ENCODE results near the gene ENTPD2. TPM values are rescaled to one million over a fixed set of nuclear protein-coding genes. Genes with fewer than 3 reads are reported as not detected.
A peak's percentile ranks its signal among the peaks of the same experiment; 100 is the strongest.
"Not testable (repeated sequence)": the region's sequence is repeated elsewhere in the genome, so short reads cannot be mapped to it uniquely, and the experiment has no call there.

ENTPD2 gene
- total RNA-seq, 2 donors from 2014 or later: 9.8 to 10.9 TPM

- no peaks in the 10 kb centered on the region for H3K27me3 ChIP-seq (replicated peaks; ENCODE audit: insufficient read depth)
- no peak for DNase-seq (ENCODE audit: low spot score)
- intact Hi-C loops (cut with DNase I): loop anchor here (5.0 kb wide), 2 partner anchors 194 to 249 kb away; partner anchors contain the start of gene AJM1
- H3K9me3 ChIP-seq: no peaks in the 10 kb centered on the region
- peaks cover 8% of the 10 kb centered on the region for H3K4me1 ChIP-seq (replicated peaks)
- H3K36me3 ChIP-seq: peaks cover 5 to 8% of the 10 kb centered on the region in 2 donors
- H3K4me3 ChIP-seq: no peak overlapping the region
- WGBS: 69% methylated on average over 8 of the region's 8 CpGs
- TF ChIP-seq POLR2A (IDR thresholded peaks at IDR 0.05) (no peak), CTCF (IDR thresholded peaks at IDR 0.05) (no peak), POLR2AphosphoS5 (IDR thresholded peaks at IDR 0.05) (no peak)
- H3K27ac ChIP-seq: no peak overlapping the region
Measured at GRCh38 chr9:137035937-137036336, 17.9 kb downstream of the ENTPD2 start.

- no peak for TF ChIP-seq CTCF (IDR thresholded peaks at IDR 0.05)
- no peak for TF ChIP-seq POLR2AphosphoS5 (IDR thresholded peaks at IDR 0.05)
- no peak for TF ChIP-seq POLR2A (IDR thresholded peaks at IDR 0.05)
- intact Hi-C loops (cut with DNase I): loop anchor here (5.0 kb wide), 2 partner anchors 193 to 248 kb away; partner anchors contain the start of gene AJM1
- peaks cover 8% of the 10 kb centered on the region for H3K4me1 ChIP-seq (replicated peaks)
- no peak for DNase-seq (ENCODE audit: low spot score)
- no peaks in the 10 kb centered on the region for H3K9me3 ChIP-seq
- 15% methylated on average over 9 of the region's 9 CpGs for WGBS
- H3K27ac ChIP-seq: no peak overlapping the region
- no peak overlapping the region for H3K4me3 ChIP-seq
- no peaks in the 10 kb centered on the region for H3K27me3 ChIP-seq (replicated peaks; ENCODE audit: insufficient read depth)
- H3K36me3 ChIP-seq: peaks cover 4 to 5% of the 10 kb centered on the region in 2 donors
Measured at GRCh38 chr9:137035507-137035834, 18.4 kb downstream of the ENTPD2 start.

GRCh38 chr9:137034709-137035506 is 19.0 kb downstream of the ENTPD2 start:
- no peaks in the 10 kb centered on the region for H3K27me3 ChIP-seq (replicated peaks; ENCODE audit: insufficient read depth)
- peaks cover 8% of the 10 kb centered on the region for H3K4me1 ChIP-seq (replicated peaks)
- peak; percentile 68 for DNase-seq (ENCODE audit: low spot score)
- WGBS: 16% methylated on average over 19 of the region's 24 CpGs
- H3K9me3 ChIP-seq: no peaks in the 10 kb centered on the region
- intact Hi-C loops (cut with DNase I): loop anchor here (5.0 kb wide), 3 partner anchors 83 to 248 kb away; partner anchors contain the start of genes AJM1 and LCN12
- no peak overlapping the region for H3K4me3 ChIP-seq
- H3K36me3 ChIP-seq: peaks cover 0 to 5% of the 10 kb centered on the region in 2 donors
- H3K27ac ChIP-seq: peak overlapping the region in 1 of 2 donors; percentile 45
- TF ChIP-seq POLR2A (IDR thresholded peaks at IDR 0.05) (no peak), CTCF (IDR thresholded peaks at IDR 0.05) (peak; percentile 74 to 94 (median 90)), POLR2AphosphoS5 (IDR thresholded peaks at IDR 0.05) (peak; percentile 65)

GRCh38 chr9:137034039-137034708 is 19.7 kb downstream of the ENTPD2 start:
- 47% methylated on average over 13 of the region's 15 CpGs for WGBS
- Histone ChIP-seq H3K4me3 (no peak overlapping the region), H3K4me1 (replicated peaks) (peaks cover 9% of the 10 kb centered on the region), H3K27me3 (replicated peaks; ENCODE audit: insufficient read depth) (no peaks in the 10 kb centered on the region), H3K36me3 (peaks cover 0 to 2% of the 10 kb centered on the region in 2 donors), H3K9me3 (no peaks in the 10 kb centered on the region), H3K27ac (no peak overlapping the region)
- TF ChIP-seq CTCF (IDR thresholded peaks at IDR 0.05): peak in 1 of 4 experiments; percentile 4
- no peak for TF ChIP-seq POLR2A (IDR thresholded peaks at IDR 0.05)
- TF ChIP-seq POLR2AphosphoS5 (IDR thresholded peaks at IDR 0.05): no peak
- DNase-seq (ENCODE audit: low spot score): no peak
- intact Hi-C loops (cut with DNase I): loop anchor here (5.0 kb wide), 1 partner anchor 82 kb away; the partner anchor contains the start of gene LCN12

GRCh38 chr9:137033481-137033880 is 20.4 kb downstream of the ENTPD2 start:
- not testable (repeated sequence) for H3K36me3 ChIP-seq; H3K9me3 ChIP-seq; H3K4me3 ChIP-seq; H3K27me3 ChIP-seq (replicated peaks; ENCODE audit: insufficient read depth); DNase-seq (ENCODE audit: low spot score); H3K27ac ChIP-seq
- peaks cover 16% of the 10 kb centered on the region for H3K4me1 ChIP-seq (replicated peaks)
- 97% methylated on average over 5 of the region's 5 CpGs for WGBS
- intact Hi-C loops (cut with DNase I): loop anchor here (5.0 kb wide), 1 partner anchor 81 kb away; the partner anchor contains the start of gene LCN12
